GM19463 (cell line): ENCODE data around the gene NT5M.

Experiments
- ATAC-seq: cut with Tn5 transposase; IDR thresholded peaks from one replicate; pipeline ENCODE4 v1.9.1; 2021; ENCODE audit warnings: mild to moderate bottlenecking, moderate library complexity; ENCODE audit not compliant: unreplicated experiment

The NT5M gene

GRCh38 chr17:17352836-17353624 lies 49.9 kb downstream of the NT5M start:
- no peak for ATAC-seq

- ATAC-seq = no peak
These were observed 50.7 kb downstream of the NT5M start for GRCh38 chr17:17353625-17354484.

- no peak for ATAC-seq
These were observed 51.6 kb downstream of the NT5M start for GRCh38 chr17:17354560-17355349.

GRCh38 chr17:17355426-17355825 lies 52.3 kb downstream of the NT5M start:
- ATAC-seq = no peak

- no peak for ATAC-seq
These were observed 53.2 kb downstream of the NT5M start for GRCh38 chr17:17356149-17356930.

- no peak for ATAC-seq
These were observed 53.7 kb downstream of the NT5M start for GRCh38 chr17:17356931-17357270.

DNA sequence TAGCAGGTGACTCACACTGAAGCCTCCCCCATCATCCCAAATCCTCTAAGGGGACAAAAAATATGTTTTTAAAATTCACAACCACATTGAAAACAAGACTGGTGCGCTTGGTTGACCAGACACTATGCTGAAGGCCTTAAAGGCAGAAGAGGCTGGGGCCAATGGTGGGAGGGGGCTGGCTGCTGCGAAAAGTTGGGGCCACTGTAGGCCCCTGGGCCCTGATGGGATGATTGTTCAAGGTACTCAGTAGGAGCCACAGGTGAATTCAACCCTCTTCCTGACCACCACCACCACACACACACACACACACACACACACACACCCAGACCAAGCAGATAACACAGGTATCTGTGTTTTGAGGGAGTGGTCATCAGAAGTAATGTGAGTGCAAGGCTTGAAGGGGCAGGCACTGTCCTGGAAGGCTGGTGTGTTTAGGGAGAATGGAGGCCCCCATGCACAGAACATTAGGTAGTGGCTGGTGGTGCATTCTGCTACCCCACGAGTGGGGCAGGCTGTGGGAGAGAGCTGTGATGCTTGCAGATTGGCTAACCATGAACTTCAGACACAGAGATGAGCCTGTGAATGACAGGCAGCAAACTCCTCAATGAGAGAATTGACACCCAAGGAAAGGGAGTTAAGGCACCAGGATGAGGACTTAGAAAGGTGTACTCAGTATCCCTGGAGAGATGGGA lies 55.0 kb downstream of the NT5M start:
- no peak for ATAC-seq

DNA sequence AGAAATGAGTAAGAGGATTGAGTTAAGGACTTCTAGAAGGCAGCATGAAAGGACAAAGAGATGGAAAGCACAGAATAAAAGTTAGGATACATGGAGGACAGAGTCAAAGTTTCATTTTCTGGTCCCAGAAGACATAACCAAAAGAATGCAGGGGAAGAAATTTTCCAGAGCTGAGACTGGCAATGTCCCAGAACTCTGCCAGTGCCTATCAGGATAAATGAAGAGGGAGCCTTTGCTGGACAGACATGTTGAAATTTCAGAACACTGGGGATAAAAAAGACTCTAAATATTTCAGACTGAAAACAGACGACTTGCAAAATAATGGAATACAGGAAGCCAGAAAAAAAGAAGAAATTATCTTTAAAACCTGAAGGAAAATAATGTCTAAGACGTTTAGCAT lies 55.7 kb downstream of the NT5M start:
- ATAC-seq = no peak

GRCh38 chr17:17359271-17359670 lies 56.1 kb downstream of the NT5M start:
- no peak for ATAC-seq

DNA sequence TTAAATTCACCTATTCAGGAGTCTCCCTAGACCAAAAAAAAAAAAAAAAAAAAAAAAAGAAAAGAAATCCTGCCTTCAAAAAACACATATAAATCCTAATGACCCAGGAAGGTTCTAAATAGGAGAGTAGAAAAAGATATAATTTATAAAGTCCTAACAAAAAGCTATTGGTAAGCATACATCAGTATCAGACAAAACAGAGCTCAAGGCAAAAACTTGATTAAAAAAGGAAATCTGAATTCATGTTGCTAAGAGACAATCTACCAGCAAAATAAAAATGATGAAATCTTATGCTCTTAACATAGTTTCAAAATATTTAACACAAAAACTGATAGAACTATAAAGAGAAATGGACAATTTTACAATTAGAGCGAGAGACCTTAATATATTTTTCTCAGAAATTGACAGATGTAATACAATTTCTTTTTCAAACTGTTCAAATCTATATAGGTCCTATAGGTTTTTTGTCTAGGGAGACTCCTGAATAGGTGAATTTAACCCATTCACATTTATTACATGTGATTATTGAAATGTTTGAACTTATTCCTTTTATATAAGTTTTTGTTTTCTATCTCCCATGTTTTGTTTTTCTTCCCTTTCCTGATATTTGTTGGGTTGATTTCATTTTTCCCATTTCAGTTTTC lies 57.0 kb downstream of the NT5M start:
- ATAC-seq = no peak

DNA sequence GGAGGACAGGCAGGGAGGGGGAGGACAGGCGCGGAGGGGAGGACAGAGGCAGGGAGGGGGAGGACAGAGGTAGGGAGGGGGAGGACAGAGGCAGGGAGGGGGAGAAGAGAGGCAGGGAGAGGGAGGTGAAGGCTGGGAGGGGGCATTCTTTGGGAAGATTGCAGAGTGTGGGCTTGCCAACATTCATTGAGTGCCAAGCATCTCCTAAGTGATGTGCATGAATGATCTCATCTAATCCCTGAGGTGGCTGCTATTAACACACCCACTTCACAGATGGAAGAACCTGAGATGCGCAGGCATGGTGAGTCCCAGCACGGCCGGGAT lies 58.3 kb downstream of the NT5M start:
- no peak for ATAC-seq

DNA sequence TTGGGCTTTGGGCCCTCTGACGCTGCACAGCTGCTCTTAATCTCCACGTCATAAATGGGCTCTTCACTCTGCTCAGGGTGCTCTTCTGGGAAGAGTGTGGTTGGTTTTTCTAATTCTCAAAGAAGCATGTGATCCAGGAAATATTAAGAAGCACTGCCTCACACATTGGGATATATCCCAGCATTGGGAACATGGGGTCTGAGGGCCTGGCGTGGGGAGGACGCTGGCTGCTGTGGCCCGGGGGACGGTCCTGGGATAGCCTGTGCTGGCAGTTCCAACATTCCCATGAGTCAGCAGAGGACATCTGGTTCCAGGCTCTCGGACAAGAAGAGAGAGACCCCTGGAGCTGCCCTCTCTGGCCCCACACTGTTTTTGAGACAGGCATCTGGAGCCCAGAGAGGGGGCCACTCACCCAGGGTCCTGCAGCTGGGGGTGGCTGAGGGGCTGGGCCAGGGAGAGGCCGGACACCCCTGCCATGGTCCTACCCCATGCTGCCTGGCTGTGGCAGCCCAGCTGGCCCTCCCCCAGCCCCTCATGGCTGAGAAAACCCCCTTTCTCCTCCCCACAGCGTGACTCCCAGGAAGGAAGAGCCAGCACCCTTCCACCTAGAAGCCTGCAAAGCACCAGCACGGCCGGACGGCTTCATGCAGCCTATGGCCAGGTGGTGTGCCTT lies 58.8 kb downstream of the NT5M start:
- no peak for ATAC-seq

- no peak for ATAC-seq
These were observed 59.4 kb downstream of the NT5M start for GRCh38 chr17:17362540-17362930.

GRCh38 chr17:17363638-17364337 lies 60.6 kb downstream of the NT5M start:
- no peak for ATAC-seq

DNA sequence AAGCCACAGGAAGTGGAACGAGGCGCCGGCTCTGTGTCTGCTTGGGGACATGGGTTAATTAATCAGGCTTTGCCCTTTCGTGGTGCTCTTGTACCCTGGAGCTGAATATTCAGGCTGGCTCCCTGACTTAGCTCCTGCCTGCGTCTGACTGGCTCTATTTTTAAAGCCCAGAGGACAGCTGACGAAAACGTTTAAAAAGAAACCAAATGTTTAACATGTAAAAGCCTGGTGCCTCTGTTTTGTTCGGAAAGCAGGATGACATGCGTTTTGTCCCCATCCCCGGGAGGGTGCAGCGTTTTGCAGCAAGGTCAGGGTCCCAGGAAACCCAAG lies 61.1 kb downstream of the NT5M start:
- no peak for ATAC-seq

DNA sequence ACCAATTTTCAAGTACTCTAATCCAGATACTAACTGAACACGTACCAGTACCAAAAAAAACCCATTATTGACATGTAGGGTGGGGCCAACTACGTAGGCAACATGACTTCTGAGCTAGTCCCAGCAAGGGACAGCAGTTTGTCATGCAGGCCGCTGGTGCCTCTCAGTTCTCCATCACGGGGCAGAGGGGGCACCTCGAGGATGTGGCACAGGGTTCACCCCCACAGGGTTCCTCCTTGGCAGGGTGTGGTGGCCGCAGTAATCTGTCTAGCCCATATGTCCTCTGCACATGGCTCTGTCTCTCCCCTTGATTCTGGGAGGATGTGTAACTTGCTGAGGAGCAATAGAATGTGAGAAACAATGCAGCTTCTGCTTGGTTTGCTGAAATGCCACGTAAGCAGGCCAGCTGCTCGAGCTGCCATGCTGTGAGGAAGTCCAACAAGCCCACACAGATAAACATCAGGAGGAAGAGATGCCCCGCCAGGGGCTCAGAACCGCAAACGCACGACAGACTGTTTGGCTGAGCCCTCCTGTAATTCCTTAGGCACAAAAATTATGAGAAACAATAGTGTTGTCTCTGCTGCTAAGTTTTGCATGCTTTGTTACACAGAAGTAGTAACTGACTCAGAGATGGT lies 62.4 kb downstream of the NT5M start:
- ATAC-seq = no peak

DNA sequence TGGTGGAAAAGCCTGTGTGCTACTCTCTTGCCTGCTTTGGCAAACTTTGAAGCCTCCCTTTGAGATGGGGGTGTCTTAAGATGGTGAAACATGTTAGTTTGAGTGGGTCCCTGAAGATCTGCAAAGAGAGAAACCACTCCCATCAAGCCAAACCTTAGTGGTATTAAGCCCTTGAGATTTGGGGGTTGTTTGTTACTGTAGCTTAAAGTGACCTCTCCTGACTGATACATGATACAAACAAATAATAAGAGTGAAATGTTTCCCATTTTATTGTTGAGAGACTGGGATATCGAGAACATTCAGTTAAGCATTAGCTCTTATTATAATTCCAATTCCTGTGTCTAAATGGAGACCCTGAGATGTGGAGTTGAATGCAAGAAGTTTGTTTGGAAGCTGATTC lies 63.1 kb downstream of the NT5M start:
- ATAC-seq = no peak
